ENCODE data around the gene FXYD5.
"Not testable (repeated sequence)": the region's sequence is repeated elsewhere in the genome, so short reads cannot be mapped to it uniquely, and the experiment has no call there.

FXYD5 gene

DNA sequence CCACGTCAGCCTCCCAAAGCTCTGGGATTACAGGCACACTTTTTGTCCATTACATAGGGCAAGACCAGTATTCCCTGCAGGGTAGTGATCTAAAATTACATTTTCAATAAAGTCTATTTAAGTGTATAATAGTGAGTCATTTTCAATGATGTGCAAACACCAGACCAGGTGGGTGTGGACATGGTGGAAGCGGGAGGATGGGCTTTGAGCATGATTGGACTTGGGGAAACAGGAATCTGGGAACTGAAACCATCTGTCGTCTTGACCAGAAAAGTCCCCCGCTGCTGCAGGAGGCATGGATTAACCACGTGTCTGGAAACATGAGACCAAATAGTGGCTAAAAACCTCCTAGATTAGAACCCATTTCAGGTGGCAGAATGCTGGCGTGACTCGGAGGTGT lies 34.0 kb upstream of the FXYD5 start:
- no peak for DNase-seq

DNA sequence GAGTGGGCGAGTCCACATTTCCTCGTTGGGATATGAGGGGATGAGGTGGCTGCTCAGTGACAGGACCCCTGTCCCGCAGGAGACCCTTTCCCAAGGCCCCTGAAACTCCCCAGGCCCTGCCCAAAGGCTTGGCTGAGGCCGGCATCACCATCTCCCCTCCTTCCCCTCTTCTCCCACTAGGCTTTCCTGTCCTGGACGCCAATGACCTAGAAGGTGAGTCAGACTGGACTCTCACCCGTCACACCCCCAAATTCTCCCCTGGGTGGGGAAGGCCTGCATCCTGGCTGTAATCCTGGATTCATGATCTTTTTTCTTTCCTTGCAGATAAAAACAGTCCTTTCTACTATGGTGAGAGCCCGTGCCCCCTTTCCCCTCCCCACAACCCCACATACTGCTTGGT lies 33.6 kb upstream of the FXYD5 start:
- no peak for DNase-seq

DNA sequence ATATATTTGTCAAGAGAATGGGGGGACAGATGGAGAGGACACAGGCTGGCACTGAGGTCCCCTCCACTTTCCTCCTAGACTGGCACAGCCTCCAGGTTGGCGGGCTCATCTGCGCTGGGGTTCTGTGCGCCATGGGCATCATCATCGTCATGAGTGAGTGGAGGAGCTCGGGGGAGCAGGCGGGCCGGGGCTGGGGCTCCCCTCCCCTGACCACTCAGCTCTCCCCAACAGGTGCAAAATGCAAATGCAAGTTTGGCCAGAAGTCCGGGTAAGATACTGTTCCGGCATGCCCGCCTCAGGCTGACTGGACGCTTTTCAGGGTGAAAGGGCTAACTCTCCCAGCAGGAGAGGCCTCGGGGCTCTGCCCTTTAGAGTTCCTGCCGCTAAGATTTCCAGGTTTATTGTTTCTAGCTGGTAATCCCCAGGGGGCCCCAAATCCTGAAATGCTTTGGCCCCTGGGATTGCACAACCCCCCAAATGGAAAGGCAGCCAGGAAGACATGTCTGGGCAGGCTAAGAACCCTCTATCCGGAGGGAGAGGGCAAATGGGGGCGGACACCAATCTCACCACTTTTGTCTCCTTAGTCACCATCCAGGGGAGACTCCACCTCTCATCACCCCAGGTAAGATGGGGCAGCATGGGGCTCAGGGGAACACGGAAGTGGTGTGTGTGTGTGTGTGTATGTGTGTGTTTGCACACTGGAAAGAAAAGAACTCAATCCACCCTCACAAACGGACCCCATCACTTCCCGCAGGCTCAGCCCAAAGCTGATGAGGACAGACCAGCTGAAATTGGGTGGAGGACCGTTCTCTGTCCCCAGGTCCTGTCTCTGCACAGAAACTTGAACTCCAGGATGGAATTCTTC lies 31.6 kb upstream of the FXYD5 start:
- DNase-seq, result no peak

DNA sequence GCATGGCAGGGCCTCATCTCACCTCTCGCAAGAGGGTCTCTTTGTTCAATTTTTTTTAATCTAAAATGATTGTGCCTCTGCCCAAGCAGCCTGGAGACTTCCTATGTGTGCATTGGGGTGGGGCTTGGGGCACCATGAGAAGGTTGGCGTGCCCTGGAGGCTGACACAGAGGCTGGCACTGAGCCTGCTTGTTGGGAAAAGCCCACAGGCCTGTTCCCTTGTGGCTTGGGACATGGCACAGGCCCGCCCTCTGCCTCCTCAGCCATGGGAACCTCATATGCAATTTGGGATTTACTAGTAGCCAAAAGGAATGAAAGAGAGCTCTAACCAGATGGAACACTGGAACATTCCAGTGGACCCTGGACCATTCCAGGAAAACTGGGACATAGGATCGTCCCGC lies 31.0 kb upstream of the FXYD5 start:
- no peak for DNase-seq

DNA sequence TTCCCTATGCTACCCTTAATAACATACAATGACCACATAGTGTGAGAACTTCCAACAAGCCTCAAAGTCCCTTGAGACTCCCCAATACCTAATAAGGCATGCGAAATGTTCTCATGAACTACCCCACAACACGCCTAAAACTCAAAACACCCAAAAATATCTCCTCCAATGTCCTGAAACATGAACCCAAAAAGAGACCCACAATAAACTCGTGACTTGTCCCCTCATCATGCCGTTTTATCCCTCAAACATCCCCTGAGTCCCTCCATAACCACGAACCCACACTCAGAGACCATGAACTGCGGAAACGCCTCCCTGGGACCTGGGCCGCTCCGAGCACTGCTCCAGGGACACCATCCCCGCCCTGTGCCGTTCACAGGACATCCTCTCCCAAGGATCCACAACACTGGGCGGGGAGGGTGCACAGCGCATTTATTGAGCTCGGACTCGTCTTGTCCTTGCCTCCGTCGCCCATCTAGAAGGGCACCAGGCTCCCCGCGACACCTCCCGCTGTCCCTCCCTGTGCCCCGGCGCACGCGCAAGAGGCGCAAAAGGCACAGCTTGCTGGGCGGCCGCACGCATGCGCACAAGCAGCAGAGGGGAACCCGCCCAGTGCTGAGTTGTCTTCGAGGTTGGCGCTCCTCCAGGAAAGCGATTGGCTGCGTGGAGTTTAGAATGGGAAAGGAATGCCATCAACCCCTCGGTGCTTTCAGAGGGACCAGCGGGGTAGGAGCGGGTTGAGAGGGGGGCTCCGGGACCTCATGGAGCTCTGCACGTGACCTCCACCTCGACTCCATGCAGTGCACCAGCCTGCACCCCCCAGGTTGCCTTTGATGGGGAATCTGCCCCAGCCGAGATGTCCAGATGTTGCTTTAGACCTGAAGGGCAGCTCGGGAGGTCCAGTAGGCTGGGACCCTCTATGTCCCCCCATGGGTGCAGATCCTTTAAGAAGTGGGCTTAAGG lies 30.2 kb upstream of the FXYD5 start:
- DNase-seq, result peak; percentile 81

DNA sequence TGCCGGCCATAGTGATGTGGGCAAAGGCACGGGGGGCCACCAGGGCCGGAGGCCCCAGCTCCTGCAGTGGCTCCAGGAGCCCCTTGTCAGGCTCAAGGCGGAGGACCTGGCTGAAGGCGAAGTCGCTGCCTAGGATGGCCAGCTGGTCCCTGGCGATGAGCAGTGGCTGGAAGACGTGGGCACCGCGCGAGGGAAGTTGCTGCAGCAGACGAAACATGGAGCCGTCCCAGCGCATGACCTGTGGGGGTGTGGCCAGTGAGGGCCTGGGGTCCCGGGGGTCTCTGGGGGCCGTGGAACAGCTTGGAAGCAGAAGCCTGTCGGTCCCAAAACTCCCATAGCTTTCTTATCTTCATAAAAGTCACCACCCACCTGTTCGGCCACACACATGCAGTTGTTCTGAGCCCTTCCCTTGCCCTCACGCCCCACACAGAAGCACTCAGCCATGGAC lies 29.2 kb upstream of the FXYD5 start:
- no peak for DNase-seq

DNA sequence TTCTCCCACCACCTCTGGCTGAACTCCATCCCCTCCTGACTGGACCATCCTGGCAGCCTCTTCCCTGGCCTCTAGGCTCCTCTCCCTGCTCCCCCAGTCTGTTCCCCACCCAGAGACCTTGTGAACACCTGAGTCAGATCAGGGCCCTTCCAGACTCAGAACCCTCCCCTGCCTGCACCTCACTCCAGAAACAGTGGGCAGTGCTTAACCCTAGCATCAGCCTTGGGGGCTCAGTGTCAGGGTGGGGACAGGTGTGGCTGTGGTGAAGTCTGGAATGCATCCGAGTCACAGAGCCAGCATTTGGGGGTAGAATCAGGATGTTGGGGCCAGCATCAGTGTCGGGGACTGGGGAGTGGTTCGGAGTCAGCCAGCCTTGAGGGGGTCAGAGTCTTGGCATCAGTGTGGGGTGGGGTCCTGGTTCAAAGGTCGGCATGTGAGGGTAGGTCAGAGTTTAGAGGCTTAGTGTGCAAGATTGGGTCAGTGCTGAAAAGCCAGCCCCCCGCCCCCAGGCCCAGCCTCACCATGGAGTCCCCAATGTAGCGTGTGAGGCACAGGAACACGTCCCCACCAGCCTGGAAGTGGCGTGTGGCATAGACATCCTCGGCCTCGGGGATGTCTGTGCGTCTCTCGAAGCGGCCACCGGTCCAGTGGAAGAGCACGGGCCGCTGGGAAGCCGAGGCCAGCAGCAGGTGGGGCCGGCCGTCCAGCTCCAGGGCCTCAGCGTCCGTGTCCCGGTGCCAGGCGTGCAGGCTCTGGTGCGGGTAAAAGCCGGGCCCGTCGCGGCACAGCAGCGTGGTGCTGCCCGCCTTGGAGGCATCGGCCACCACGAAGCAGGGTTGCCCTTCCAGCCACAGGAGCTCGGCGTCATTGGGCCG lies 28.5 kb upstream of the FXYD5 start:
- no peak for DNase-seq

DNA sequence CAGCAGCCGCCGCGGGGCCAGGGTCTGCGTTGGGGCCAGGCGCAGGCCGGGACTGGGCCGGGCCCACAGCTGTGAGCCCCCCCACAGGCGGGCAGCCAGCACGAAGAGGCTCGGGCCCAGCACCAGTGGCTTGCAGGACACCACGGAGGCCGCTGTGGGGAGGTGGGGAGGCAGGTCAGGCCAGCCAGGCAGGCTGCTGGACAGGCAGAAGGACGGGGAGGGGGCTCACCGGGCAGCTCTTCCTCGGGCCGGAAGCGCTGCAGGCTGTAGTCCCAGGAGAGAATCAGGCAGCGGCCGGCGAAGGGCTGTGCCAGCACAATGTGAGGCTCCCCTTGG lies 27.9 kb upstream of the FXYD5 start:
- DNase-seq, result no peak

DNA sequence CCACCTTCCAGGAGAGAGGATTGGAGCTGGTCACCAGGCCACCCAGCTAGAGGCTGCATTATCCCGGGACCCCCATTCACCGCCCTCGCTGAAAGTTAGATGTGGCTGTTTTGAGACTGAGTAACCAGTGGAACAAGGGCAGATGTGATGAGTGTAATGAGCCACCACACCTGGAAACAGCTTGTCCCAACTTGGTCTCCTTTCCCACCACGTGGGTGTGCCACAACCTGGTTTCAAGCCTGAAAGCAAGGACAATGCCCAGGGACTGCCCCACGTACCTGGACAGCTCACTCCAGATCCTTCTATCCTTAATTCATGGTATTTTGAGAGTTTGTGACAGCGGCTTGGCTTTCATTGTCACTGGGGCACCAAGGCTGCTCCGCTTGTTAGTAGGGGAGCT lies 26.7 kb upstream of the FXYD5 start:
- DNase-seq, result no peak

DNA sequence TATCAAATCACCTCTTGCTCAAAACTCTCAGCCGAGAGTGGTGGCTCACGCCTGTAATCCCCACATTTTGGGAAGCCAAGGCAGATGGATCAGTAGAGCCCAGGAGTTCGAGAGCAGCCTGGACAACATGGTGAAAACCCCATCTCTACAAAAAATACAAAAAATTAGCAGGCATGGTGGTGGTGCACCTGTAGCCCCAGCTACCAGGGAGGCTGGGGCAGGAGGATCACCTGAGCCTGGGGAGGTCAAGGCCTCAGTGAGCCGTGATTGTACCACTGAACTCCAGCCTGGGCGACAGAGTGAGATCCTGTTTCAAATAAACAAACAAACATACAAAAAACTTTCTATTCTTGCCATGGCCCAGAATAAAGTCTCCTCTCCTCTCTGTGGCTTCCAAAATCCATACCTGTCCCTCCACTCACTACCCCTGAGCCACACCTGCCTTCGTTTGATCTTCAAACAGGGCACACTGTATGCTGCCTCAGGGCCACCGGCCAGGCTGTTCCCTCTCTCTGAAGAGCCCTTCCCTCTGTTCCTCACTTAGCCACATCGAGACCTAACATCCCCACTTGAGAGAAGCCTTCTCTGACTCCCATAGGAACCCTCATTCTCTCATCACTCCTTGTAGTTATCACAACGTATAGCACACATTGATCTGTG lies 26.0 kb upstream of the FXYD5 start:
- no peak for DNase-seq

DNA sequence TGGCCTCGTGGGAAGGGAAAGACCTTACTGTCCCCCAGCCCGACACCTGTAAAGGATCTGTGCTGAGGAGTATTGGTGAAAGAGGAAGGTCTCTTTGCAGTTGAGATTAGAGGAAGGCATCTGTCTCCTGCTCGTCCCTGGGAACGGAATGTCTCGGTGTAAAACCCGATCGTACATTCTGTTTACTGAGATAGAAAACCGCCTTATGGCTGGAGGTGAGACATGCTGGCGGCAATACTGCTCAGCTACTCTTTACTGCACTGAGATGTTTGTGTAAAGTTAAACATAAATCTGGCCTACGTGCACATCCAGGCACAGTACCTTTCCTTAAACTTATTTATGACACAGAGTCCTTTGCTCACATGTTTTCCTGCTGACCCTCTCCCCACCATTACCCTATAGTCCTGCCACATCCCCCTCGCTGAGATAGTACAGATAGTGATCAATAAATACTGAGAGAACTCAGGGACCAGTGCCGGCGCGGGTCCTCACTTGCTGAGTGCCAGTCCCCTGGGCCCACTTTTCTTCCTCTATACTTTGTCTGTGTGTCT lies 24.7 kb upstream of the FXYD5 start:
- DNase-seq, result not testable (repeated sequence)

DNA sequence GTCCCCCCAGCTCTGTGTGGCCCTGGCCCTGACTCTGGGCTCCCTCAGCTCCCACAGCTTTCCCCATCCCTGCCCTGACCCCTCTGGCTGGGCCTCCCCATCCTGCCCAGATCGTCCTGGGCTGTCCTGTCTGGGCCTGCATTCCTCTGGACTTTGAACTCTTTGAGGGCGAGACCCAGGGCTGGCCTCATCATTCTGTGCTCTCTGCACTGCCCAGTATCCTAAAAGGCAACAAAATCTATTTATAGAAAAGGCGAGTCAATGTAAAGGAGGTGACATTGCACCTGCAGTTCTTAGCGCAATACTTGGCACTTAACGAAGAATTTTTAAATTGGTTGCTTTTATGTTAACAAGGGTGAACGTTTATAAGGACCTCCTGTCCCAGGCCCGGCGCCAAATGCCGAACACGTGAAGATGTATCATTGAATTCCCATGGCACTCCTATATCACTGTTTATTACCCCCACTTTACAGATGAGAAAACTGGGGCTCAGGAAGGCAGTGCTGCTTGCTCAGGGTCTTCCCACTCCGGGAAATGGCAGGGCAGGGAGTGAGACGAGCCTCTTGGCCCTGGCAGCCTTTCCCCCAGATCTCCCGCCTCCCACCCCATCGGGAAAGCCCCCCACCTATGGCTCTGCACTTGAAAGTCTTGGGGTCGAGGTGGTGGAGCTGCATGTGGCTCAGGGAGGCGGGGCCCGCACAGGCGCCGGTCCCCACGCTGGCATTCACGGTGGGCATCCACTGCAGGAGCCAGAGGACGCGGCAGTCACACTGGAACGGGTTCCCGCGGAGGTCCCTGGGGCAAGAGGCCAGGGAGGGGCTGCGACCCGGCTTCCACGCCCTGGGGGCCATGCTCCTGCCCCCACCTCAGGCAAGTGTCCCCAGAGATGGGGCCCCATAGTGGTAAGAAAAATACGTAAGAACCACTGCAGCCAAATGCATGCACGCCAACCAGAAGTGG lies 23.5 kb upstream of the FXYD5 start:
- no peak for DNase-seq

DNA sequence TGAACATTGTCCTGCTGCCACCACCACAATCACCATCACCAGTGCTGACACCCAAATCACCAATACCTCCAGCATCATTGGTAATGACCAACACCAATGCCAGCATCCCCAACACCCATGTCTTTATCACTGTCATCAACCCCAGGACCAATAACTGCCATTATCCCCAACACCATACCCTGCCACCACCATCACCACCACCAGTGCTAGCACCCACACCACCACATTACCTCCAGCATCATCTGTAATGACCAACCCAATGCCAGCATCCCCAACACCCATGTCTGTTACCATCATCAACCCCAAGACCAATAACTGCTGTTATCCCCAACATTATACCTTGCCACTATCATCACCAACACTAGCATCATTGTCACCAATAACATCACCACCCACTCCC lies 22.3 kb upstream of the FXYD5 start:
- no peak for DNase-seq

DNA sequence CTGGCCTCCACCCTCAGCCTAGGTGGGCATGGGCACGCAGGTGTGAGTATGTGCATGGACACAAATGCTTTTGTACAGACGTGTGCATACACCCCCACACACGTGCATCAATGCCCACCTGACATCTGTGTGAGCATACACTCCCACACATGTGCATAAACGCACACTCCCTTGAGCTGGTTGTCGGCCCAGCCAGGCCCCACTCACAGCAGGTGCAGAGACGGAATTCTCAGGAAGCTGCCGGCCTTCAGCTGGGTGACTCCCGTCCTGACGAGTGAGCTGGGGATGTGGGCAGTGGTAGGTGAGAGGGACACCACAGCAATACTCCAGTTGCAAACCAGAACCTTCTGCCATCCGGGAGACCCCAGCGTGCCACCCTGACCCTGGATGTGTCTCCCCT lies 20.7 kb upstream of the FXYD5 start:
- DNase-seq, result no peak

DNA sequence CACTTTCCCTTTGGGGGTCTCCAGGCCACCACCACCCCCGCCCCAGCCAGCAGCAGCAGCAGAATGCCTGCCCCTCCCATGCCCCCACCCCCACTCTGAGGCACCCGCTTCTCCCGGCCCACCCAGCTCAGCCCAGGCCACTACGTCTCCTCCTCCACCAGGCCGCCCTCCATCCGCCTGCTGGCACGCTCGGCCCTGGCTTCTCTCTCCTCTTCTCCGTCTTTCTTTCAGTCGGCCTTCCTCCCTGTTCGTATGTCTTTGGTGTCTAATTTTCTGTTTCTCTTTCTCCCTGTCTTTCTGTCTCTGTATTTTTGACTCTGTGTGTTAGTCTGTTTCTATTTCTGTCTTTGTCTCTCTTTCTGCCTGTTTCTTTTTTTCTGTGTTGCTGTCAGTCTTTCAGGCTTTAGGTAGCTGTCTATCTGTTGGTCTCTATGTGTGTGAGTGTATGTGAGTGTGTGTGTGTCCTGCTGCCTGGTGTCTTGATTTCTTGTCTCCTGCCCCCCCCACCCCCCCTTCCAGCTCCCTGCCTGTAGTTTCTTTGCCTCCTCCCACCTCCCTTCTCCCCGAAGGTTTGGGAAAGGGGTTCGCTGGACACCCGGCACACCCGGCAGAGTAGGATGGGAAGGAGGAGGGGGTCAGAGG lies 19.8 kb upstream of the FXYD5 start, which contains the start of gene LGI4:
Gene LGI4 (minus strand): TSS at position 459 of the 642 bp plus-strand sequence. CDS start 379 bp downstream, at position 80.
- DNase-seq, result no peak

DNA sequence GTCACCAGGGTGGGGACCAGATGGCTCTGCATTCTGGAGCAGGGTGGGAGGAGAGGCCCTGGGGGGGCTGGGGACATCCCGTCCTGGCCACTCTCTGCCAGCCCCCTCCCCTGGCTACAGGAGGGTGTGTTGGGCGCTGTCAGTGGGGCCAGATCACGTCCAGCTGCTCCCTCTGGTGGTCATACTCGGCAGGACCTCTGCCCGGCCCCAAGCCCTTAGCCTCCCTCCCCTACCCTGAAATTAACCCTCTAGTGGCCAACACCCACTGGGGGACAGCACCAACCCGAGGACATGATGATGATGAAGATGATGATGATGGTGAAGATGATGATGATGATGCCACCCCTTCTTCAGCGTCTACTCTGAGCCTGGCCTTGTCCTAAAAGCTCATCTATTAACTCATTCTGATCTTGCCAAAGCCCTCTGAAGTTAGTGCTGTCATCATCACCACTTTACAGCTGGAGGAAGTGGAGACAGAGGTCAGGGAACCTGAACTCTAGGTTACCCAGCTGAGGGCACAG lies 19.1 kb upstream of the FXYD5 start:
- peak; percentile 57 for DNase-seq

DNA sequence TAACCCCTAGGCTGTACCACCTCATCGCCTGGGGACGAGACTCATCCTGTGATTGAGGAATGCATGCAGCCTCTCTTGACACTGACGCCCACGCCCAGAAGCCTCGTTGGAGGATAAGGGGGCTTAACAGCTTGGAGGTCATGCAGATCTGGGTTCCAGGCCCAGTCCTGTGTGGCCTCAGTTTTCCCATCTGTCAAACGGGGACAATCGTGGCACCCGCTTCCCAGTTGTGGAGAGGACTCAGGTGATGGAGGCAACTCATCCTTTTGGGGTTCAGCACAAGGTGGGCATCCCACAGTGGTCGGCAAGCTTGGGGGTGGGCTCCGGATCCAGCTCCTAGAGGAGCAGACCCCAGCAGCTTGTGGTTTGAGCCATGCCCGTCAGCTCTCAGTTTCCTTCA lies 18.3 kb upstream of the FXYD5 start:
- no peak for DNase-seq

DNA sequence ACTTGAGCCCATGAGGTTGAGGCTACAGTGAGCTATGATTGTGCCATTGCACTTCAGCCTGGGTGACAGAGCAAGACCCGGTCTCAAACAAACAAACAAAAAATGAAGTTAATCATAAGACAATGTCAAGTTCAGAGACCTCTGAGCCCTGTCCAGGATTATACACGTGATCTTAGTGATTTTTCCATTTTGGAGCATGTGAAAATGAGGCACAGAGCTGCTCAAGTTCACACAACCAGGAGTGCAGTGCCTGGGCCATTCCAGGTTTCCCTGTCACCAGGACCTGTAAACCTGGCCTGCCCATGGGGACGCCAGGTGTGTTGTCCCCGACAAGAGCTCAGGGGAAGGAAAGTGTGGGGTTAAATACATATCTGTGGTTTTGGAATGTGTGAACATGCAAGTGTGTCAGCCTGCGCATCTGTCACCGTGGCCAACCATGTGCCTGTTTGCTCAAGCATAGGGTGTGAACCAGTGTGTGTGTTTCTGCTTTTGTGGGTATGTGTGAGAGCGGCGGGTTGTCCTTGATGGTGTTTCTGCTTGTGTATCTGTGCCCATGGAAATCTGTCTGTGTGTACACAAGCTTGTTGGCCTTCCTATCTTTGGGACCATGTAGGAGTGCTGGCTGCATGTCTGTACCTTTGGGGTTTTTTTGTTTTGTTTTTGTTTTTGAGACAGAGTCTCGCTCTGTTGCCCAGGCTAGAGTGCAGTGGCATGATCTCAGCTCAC lies 17.4 kb upstream of the FXYD5 start:
- DNase-seq, result no peak

DNA sequence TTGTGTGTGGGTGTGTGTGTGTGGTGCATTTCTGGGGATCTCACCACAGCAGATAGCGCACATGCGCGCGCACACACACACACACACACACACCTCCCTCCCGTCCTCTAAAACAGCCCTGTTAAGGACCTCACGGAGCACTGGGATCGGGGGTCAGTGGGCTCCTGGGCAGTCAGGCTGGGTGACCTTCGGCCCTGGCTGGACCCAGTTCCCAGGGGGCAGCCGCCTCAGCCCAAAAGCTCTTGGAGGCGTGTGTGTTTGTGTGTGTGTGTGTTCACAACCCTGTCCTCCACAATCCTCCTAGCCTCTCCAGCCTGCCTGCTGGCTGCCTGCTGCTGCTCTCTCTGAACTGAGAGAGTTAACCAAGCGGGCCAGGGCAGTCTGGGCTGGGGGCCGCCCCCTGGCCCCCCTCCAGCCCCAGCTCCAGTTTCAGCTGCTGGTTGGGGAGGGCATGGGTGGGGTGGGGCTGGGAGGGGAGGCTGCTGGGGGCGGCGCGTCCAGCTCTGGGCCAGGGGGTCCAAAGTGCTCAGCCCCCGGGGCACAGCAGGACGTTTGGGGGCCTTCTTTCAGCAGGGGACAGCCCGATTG lies 16.1 kb upstream of the FXYD5 start, which contains the start of gene FXYD1:
Gene FXYD1 (plus strand): TSS at position 520 of the 588 bp plus-strand sequence. CDS start 1,256 bp downstream, outside the sequence.
- no peak for DNase-seq
